A673 (cell line): ENCODE data around the gene TCF12. TPM values are rescaled to one million over a fixed set of nuclear protein-coding genes. Genes with fewer than 3 reads are reported as not detected.

Source experiments
- BruUV-seq: library from RNA; stranded (reverse); fragments of 400-500 nt; replicated peaks from 2 replicates; lab custom pipeline; 2021; lab: Mats Ljungman, UMichigan
- CTCF ChIA-PET: fragments of 300-600 bp; sonication (Branson Sonifier 250); formaldehyde crosslinking; loops from one replicate; lab custom pipeline; 2022; ENCODE audit warnings: antibody characterized with exemption; lab: Charles Lee
- POLR2A ChIA-PET: fragments of 300-600 bp; sonication (Branson Sonifier 250); formaldehyde crosslinking; loops from one replicate; lab custom pipeline; 2022; ENCODE audit warnings: antibody characterized with exemption; ENCODE audit not compliant: low non-redundant PET; lab: Charles Lee
- DNase-seq: peaks from one replicate; pipeline ENCODE4 v3.0.0-alpha.2; 2015; ENCODE audit warnings: low spot score
- H3K27ac ChIP-seq: fragments of 200-600 bp; sonication (generic); 2 replicates; pipeline ENCODE4 v1.5.1; 2016; ENCODE audit warnings: mixed run types, low read depth, mild to moderate bottlenecking, mixed read lengths, antibody characterized with exemption, low read length; ENCODE audit not compliant: poor library complexity, severe bottlenecking
- H3K27me3 ChIP-seq: fragments of 200-600 bp; sonication (generic); replicated peaks from 2 replicates; pipeline ENCODE4 v1.6.1; 2017; ENCODE audit warnings: mixed run types, low read depth, mild to moderate bottlenecking, mixed read lengths, antibody characterized with exemption, low read length; ENCODE audit not compliant: insufficient read depth, poor library complexity
- H3K36me3 ChIP-seq: fragments of 200-600 bp; sonication (generic); 2 replicates; pipeline ENCODE4 v1.6.1; 2016; ENCODE audit warnings: mixed run types, mild to moderate bottlenecking, mixed read lengths, antibody characterized with exemption, low read length; ENCODE audit not compliant: insufficient read depth, poor library complexity, severe bottlenecking
- H3K4me1 ChIP-seq: fragments of 200-600 bp; sonication (generic); 2 replicates; pipeline ENCODE4 v1.6.1; 2017; ENCODE audit warnings: mixed run types, mild to moderate bottlenecking, mixed read lengths, antibody characterized with exemption, low read length; ENCODE audit not compliant: insufficient read depth, poor library complexity, severe bottlenecking
- H3K4me3 ChIP-seq: fragments of 200-600 bp; sonication (generic); 2 replicates; pipeline ENCODE4 v1.5.1; 2016; ENCODE audit warnings: low read depth, mixed run types, mild to moderate bottlenecking, mixed read lengths, low read length; ENCODE audit not compliant: poor library complexity, severe bottlenecking
- H3K9me3 ChIP-seq: fragments of 200-600 bp; sonication (generic); 2 replicates; pipeline ENCODE4 v1.6.1; 2016; ENCODE audit warnings: mixed run types, low read depth, mild to moderate bottlenecking, mixed read lengths, antibody characterized with exemption, low read length; ENCODE audit not compliant: poor library complexity, severe bottlenecking
- EZH2 ChIP-seq: fragments of 200-600 bp; sonication (generic); IDR thresholded peaks from 2 replicates; pipeline ENCODE4 v1.6.1; 2017; ENCODE audit warnings: borderline replicate concordance, low read depth, mild to moderate bottlenecking, mixed read lengths, antibody characterized with exemption, low read length; ENCODE audit not compliant: poor library complexity, severe bottlenecking
- intact Hi-C: fragments of 100-400 bp; cut with micrococcal nuclease; formaldehyde crosslinking; loops from one replicate; pipeline ENCODE4 v1.10.0; 2022; ENCODE audit not compliant: unreplicated experiment
- total RNA-seq: library from RNA; stranded (reverse); gene quantifications from 2 replicates; pipeline ENCODE4 v1.2.3, GENCODE V29; 2021
- TF ChIP-seq, protein P1 (sequence below): fragments of 300-800, 200-600 bp; sonication (generic); conservative IDR thresholded peaks from 2 replicates; pipeline ENCODE4 v1.5.1; 2017; ENCODE audit warnings: low read depth, mild to moderate bottlenecking, antibody characterized with exemption, low read length, moderate library complexity, mixed read lengths

The TCF12 gene
- total RNA-seq, 1 experiment from 2014 or later = 351 TPM

DNA sequence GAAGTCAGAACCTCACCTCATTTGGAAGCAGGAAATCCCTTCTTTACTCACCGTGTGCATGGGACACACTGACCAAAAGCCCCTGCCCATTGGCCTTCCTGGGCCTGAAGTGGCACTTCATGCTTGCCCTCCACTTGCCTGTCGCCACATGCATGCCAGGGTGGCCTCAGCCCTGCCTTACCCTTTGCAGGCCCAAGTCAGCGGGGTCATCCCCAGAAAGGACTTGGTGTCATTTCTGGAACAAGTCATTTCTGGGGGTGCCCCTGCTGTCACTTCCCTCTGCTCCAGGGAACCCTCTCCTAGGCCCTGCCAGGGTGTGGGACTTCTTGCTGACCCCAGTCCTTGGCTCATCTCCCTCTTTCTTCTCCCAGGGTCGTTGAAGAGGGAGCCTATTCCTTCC lies 398.0 kb downstream of the TCF12 start:
- Histone ChIP-seq H3K9me3 (no peaks in the 10 kb centered on the region), H3K4me3 (no peak overlapping the region), H3K4me1 (no peaks in the 10 kb centered on the region), H3K27me3 (no peaks in the 10 kb centered on the region), H3K36me3 (no peaks in the 10 kb centered on the region), H3K27ac (no peak overlapping the region)
- intact Hi-C loops = no loop called here
- DNase-seq = no peak
- ChIA-PET POLR2A (no interaction called here), CTCF (no interaction called here)
- BruUV-seq = no TSS peak
- TF ChIP-seq EZH2 = no peak
- TF ChIP-seq, protein P1, sequence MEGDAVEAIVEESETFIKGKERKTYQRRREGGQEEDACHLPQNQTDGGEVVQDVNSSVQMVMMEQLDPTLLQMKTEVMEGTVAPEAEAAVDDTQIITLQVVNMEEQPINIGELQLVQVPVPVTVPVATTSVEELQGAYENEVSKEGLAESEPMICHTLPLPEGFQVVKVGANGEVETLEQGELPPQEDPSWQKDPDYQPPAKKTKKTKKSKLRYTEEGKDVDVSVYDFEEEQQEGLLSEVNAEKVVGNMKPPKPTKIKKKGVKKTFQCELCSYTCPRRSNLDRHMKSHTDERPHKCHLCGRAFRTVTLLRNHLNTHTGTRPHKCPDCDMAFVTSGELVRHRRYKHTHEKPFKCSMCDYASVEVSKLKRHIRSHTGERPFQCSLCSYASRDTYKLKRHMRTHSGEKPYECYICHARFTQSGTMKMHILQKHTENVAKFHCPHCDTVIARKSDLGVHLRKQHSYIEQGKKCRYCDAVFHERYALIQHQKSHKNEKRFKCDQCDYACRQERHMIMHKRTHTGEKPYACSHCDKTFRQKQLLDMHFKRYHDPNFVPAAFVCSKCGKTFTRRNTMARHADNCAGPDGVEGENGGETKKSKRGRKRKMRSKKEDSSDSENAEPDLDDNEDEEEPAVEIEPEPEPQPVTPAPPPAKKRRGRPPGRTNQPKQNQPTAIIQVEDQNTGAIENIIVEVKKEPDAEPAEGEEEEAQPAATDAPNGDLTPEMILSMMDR = no peak

DNA sequence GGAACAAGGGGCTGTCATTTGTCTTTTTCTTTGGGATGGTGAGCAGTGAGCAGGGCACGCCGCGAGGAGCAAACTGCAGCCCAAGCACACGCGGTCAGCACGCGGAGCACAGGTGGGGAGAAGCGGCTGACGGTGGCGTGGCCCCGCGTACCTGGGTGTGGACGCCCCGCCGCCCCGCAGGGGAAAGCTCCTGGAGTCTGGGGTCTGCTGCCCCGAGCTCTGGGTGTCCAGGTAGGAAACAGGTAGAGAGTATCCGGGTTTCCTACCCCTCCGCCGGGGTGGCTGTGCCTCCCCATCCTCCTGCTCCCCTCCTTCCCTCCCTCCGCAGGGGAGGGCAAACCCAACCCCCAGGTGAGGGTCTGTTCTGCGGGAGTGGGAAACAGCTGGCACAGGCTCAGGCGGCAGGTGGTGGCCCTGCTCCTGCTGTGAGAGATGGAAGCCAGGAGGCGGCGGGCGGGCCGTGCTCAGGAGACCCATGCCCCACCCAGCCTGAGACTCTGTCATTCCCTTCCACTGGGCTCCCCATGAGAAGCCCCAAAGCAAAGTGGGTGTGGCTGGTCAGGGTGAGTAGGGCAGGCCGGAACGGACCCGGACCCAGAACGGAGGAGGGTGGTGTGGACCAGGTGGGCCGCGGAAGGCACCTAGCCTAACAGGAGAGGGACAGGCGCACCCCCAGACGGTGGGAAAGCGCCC lies 400.9 kb downstream of the TCF12 start:
- intact Hi-C loops = no loop called here

DNA sequence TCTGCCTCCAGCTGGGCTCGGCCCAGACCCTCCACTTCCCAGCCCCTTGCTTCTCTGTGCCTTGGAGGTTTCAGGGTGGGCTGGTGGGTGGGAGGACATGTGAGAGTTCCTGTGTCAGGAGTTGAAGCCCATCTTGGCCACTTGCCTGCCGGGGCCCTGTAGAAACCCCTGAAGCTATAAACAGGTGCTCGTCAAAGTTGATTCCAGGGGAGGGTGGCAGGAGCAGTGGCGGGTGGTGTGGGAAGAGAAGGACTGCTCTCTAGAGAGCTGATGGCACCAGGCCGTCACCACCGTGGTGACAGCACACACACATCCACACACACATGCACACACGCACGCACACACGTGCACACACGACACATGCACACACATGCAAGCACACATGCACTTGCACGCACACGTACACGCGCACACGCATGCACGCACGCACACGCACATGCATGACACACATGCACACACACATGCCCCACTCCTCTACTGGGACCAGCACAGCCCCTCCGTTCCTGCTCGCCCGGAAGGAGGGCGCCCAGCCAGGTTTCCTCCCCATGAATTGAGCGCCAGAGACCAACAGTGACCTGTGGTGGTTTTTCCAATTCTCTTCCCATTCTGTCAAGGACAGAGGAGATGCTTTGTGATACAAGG lies 401.6 kb downstream of the TCF12 start:
- peaks cover 29% of the 10 kb centered on the region for H3K4me1 ChIP-seq
- BruUV-seq = no TSS peak
- TF ChIP-seq EZH2 = no peak
- TF ChIP-seq, protein P1 = no peak
- H3K36me3 ChIP-seq = no peaks in the 10 kb centered on the region
- POLR2A ChIA-PET = no interaction called here
- H3K9me3 ChIP-seq = no peaks in the 10 kb centered on the region
- intact Hi-C loops = no loop called here
- CTCF ChIA-PET = no interaction called here
- H3K4me3 ChIP-seq = no peak overlapping the region
- no peak overlapping the region for H3K27ac ChIP-seq
- no peaks in the 10 kb centered on the region for H3K27me3 ChIP-seq
- no peak for DNase-seq

More for the DNA sequence above, 400.9 kb downstream of the TCF12 start:
- H3K9me3 ChIP-seq = no peaks in the 10 kb centered on the region
- H3K4me1 ChIP-seq = peaks cover 24% of the 10 kb centered on the region
- no peak for DNase-seq
- CTCF ChIA-PET = no interaction called here
- H3K4me3 ChIP-seq = no peak overlapping the region
- H3K27ac ChIP-seq = no peak overlapping the region
- POLR2A ChIA-PET = no interaction called here
- TF ChIP-seq, protein P1 = no peak
- no peak for TF ChIP-seq EZH2
- no peaks in the 10 kb centered on the region for H3K36me3 ChIP-seq
- H3K27me3 ChIP-seq = no peaks in the 10 kb centered on the region
- BruUV-seq = no TSS peak
